ENCODE measurements around the gene TFB1M.

DNA sequence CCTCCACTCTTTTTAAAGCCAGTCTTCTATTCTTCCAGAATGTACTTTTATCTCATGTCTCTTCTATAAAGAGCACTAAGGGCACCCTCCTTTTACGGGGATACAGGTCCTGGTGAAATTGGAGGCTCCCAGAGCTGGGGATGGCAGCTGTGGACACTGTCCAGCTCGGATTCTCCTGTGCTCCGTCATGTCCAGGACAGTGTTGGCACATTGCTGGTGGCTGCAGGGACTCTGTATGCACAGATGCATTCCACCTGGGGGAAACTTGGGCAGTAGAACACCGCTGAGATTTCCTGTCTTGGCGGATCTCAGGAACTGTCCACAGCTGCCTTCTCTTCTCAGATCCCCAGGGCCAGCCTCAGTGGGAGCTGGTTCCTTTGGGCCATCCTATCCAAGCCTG lies 107.1 kb downstream of the TFB1M start:
- TF ChIP-seq POLR2AphosphoS5 (IDR thresholded peaks at IDR 0.05; ENCODE audit: low read depth, low read length) (no peak), TAF1 (IDR thresholded peaks at IDR 0.05; ENCODE audit: borderline replicate concordance, insufficient read depth, low read length) (no peak), SIN3A (IDR thresholded peaks at IDR 0.05; ENCODE audit: borderline replicate concordance, insufficient read depth, low read length) (no peak)
